H1 (cell line): ENCODE measurements around the gene SOX10. TPM values are rescaled to one million over a fixed set of nuclear protein-coding genes. Genes with fewer than 3 reads are reported as not detected.

ENCODE experiments used
- CTCF ChIA-PET: fragments of 300-600 bp; sonication (Branson Sonifier 250); formaldehyde crosslinking; loops from one replicate; lab custom pipeline; 2021; ENCODE audit not compliant: partially characterized antibody; lab: Charles Lee
- POLR2A ChIA-PET: fragments of 300-600 bp; sonication (Branson Sonifier 250); formaldehyde crosslinking; loops from one replicate; lab custom pipeline; 2021; ENCODE audit warnings: inconsistent platforms; ENCODE audit not compliant: partially characterized antibody; lab: Charles Lee
- DNase-seq, 2 experiments: peaks; one replicate each; pipeline versions ENCODE4 v3.0.0 to v3.0.0-alpha.2; 2010 to 2022; ENCODE audit warnings: low spot score in 2 of 2, low read depth in 1 of 2, mixed read lengths in 1 of 2
- FAIRE-seq: peaks from 2 replicates; lab custom pipeline; 2011; peaks lifted over from hg19 to GRCh38; lab: Jason Lieb, UNC
- H2AFZ ChIP-seq: 2 replicates; pipeline ENCODE4 v1.8.1; 2012; ENCODE audit warnings: low read length, inconsistent platforms
- H2AK5ac ChIP-seq: 2 replicates; pipeline ENCODE4 v1.6.1; 2013; ENCODE audit warnings: low read depth, low read length
- H2BK120ac ChIP-seq: replicated peaks from 2 replicates; pipeline ENCODE3; 2013; ENCODE audit warnings: low read depth, low read length, inconsistent platforms
- H2BK12ac ChIP-seq: 2 replicates; pipeline ENCODE4 v1.6.1; 2013; ENCODE audit warnings: low read depth, low read length
- H2BK15ac ChIP-seq: 2 replicates; pipeline ENCODE4 v1.6.1; 2013; ENCODE audit warnings: low read length
- H2BK20ac ChIP-seq: 2 replicates; pipeline ENCODE4 v1.6.1; 2013; ENCODE audit warnings: low read length
- H2BK5ac ChIP-seq: 2 replicates; pipeline ENCODE4 v1.6.1; 2013; ENCODE audit warnings: low read depth, low read length
- H3K14ac ChIP-seq: 2 replicates; pipeline ENCODE4 v1.6.1; 2013; ENCODE audit warnings: inconsistent platforms; ENCODE audit not compliant: insufficient read length
- H3K18ac ChIP-seq: 2 replicates; pipeline ENCODE4 v1.6.1; 2013; ENCODE audit warnings: low read length; ENCODE audit errors: extremely low read depth
- H3K23ac ChIP-seq: 2 replicates; pipeline ENCODE4 v1.6.1; 2013; ENCODE audit warnings: inconsistent platforms; ENCODE audit not compliant: insufficient read length
- H3K23me2 ChIP-seq: 2 replicates; pipeline ENCODE4 v1.6.1; 2013; ENCODE audit warnings: low read depth, low read length
- H3K27ac ChIP-seq: 2 replicates; pipeline ENCODE4 v1.6.1; 2011; ENCODE audit warnings: low read depth, low read length, inconsistent platforms
- H3K27me3 ChIP-seq, 4 experiments: replicated peaks in 1 of 4; 1 replicate in 1 of 4; 2 replicates in 3 of 4; pipeline versions ENCODE4 v1.6.1 to v1.8.1; 2011 to 2013; ENCODE audit warnings: low read length in 3 of 4, mild to moderate bottlenecking in 3 of 4, inconsistent platforms in 2 of 4, mixed read lengths in 2 of 4, moderate library complexity in 1 of 4; ENCODE audit not compliant: control insufficient read depth in 3 of 4, insufficient read depth in 3 of 4; ENCODE audit errors: extremely low read depth in 1 of 4
- H3K36me3 ChIP-seq, 4 experiments: 2 replicates each; pipeline versions ENCODE4 v1.6.1 to v1.8.1; 2011 to 2013; ENCODE audit warnings: mild to moderate bottlenecking in 4 of 4, low read length in 3 of 4, moderate library complexity in 2 of 4, control low read depth in 1 of 4, inconsistent platforms in 1 of 4; ENCODE audit not compliant: insufficient read depth in 4 of 4, control insufficient read depth in 2 of 4
- H3K4ac ChIP-seq: replicated peaks from 2 replicates; pipeline ENCODE3; 2013; ENCODE audit warnings: low read length, low read depth, mixed read lengths, inconsistent platforms; ENCODE audit not compliant: insufficient read length
- H3K4me1 ChIP-seq, 4 experiments: replicated peaks in 1 of 4; 1 replicate in 1 of 4; 2 replicates in 3 of 4; pipeline versions ENCODE4 v1.6.1 to v1.8.1; 2011 to 2013; ENCODE audit warnings: low read length in 3 of 4, inconsistent platforms in 2 of 4, mixed read lengths in 1 of 4; ENCODE audit not compliant: insufficient read depth in 4 of 4, control insufficient read depth in 3 of 4
- H3K4me2 ChIP-seq, 2 experiments: 2 replicates each; pipeline versions ENCODE4 v1.6.1 to v1.8.1; 2011 to 2013; ENCODE audit warnings: low read depth in 2 of 2, low read length in 2 of 2, control low read depth in 1 of 2, inconsistent platforms in 1 of 2, mild to moderate bottlenecking in 1 of 2; ENCODE audit not compliant: insufficient read depth in 1 of 2
- H3K4me3 ChIP-seq, 4 experiments: fragments of 200-600, 300-600 bp in 1 of 4; sonication (generic), shearing (Covaris generic), sonication (Bioruptor Twin) in 1 of 4; 2 replicates each; pipeline versions ENCODE4 v1.5.1 to v1.8.1; 2011 to 2016; ENCODE audit warnings: low read length in 4 of 4, low read depth in 3 of 4, control low read depth in 2 of 4, inconsistent platforms in 2 of 4, mild to moderate bottlenecking in 2 of 4, mixed read lengths in 1 of 4, moderate library complexity in 1 of 4; ENCODE audit not compliant: insufficient read depth in 2 of 4; ENCODE audit errors: extremely low read depth in 1 of 4
- H3K56ac ChIP-seq: replicated peaks from 2 replicates; pipeline ENCODE3; 2013; ENCODE audit warnings: low read depth, mild to moderate bottlenecking, mixed read lengths, low read length, inconsistent platforms; ENCODE audit not compliant: insufficient read length
- H3K79me1 ChIP-seq: 2 replicates; pipeline ENCODE4 v1.6.1; 2013; ENCODE audit warnings: low read depth, low read length, control low read depth
- H3K79me2 ChIP-seq, 2 experiments: 2 replicates each; pipeline versions ENCODE4 v1.6.1 to v1.8.1; 2012 to 2013; ENCODE audit warnings: low read length in 2 of 2, mild to moderate bottlenecking in 2 of 2, inconsistent platforms in 1 of 2; ENCODE audit not compliant: insufficient read depth in 2 of 2, control insufficient read depth in 1 of 2
- H3K9ac ChIP-seq, 4 experiments: replicated peaks in 1 of 4; 1 replicate in 1 of 4; 2 replicates in 3 of 4; pipeline versions ENCODE4 v1.6.1 to v1.8.1; 2011 to 2013; ENCODE audit warnings: low read depth in 3 of 4, low read length in 3 of 4, control low read depth in 2 of 4, mild to moderate bottlenecking in 2 of 4, moderate library complexity in 2 of 4, inconsistent platforms in 1 of 4; ENCODE audit errors: extremely low read depth in 1 of 4
- H3K9me3 ChIP-seq, 2 experiments: 2 replicates each; pipeline versions ENCODE4 v1.6.1 to v1.8.1; 2012 to 2013; ENCODE audit warnings: mild to moderate bottlenecking in 2 of 2, moderate library complexity in 2 of 2, control low read depth in 1 of 2, inconsistent platforms in 1 of 2, low read depth in 1 of 2, low read length in 1 of 2, mixed read lengths in 1 of 2; ENCODE audit not compliant: insufficient read depth in 2 of 2
- H4K20me1 ChIP-seq, 2 experiments: replicated peaks in 1 of 2; 2 replicates each; pipeline versions ENCODE3 to v1.8.1; 2011 to 2013; ENCODE audit warnings: inconsistent platforms in 2 of 2, low read length in 2 of 2, mild to moderate bottlenecking in 1 of 2; ENCODE audit not compliant: insufficient read depth in 2 of 2, control insufficient read depth in 1 of 2
- H4K5ac ChIP-seq: 2 replicates; pipeline ENCODE4 v1.6.1; 2013; ENCODE audit warnings: low read length, low read depth, mixed read lengths, inconsistent platforms; ENCODE audit not compliant: insufficient read length
- H4K8ac ChIP-seq: 2 replicates; pipeline ENCODE4 v1.8.0; 2013; ENCODE audit warnings: mild to moderate bottlenecking, moderate library complexity, low read length, inconsistent platforms; ENCODE audit not compliant: insufficient read depth; ENCODE audit errors: extremely low read depth
- H4K91ac ChIP-seq: replicated peaks from 2 replicates; pipeline ENCODE3; 2013; ENCODE audit warnings: low read length, mixed read lengths, inconsistent platforms; ENCODE audit not compliant: insufficient read length
- CBX5 ChIP-seq: fragments of 300-800, 300-1000 bp; sonication (generic); IDR thresholded peaks from 2 replicates; pipeline ENCODE4 v1.7.1; 2016; ENCODE audit warnings: antibody characterized with exemption, low read length, low read depth
- CBX8 ChIP-seq: fragments of 300-800, 300-1000 bp; sonication (generic); IDR thresholded peaks from 2 replicates; pipeline ENCODE4 v1.7.1; 2016; ENCODE audit warnings: low read depth, low read length, borderline replicate concordance
- CHD2 ChIP-seq: IDR thresholded peaks from 2 replicates; pipeline ENCODE4 v1.6.1; 2012; ENCODE audit warnings: low read length, improper control_type of control experiment
- GABPA ChIP-seq: IDR thresholded peaks from 2 replicates; pipeline ENCODE4 v1.6.1; 2011; ENCODE audit warnings: mild to moderate bottlenecking, low read length, moderate library complexity, borderline replicate concordance; ENCODE audit not compliant: insufficient read depth
- JUND ChIP-seq: IDR thresholded peaks from 2 replicates; pipeline ENCODE4 v1.6.1; 2011; ENCODE audit warnings: mild to moderate bottlenecking, improper control_type of control experiment, low read length
- MAFK ChIP-seq: IDR thresholded peaks from 2 replicates; pipeline ENCODE4 v1.6.1; 2012; ENCODE audit warnings: low read depth, mild to moderate bottlenecking, improper control_type of control experiment, low read length
- RBBP5 ChIP-seq: IDR thresholded peaks from 2 replicates; pipeline ENCODE4 v1.7.1; 2012; ENCODE audit warnings: low read depth, mild to moderate bottlenecking, inconsistent platforms, low read length, moderate library complexity, borderline replicate concordance
- SIRT6 ChIP-seq: IDR thresholded peaks from one replicate; pipeline ENCODE4 v1.7.1; 2012; ENCODE audit warnings: low read length, inconsistent platforms
- TBP ChIP-seq: IDR thresholded peaks from 2 replicates; pipeline ENCODE4 v1.6.1; 2011; ENCODE audit warnings: low read depth, low read length, improper control_type of control experiment
- TCF12 ChIP-seq: IDR thresholded peaks from 2 replicates; pipeline ENCODE4 v1.6.1; 2011; ENCODE audit warnings: low read depth, mild to moderate bottlenecking, low read length
- WGBS, 2 experiments: shearing (Covaris generic) in 1 of 2; methylation state at CpG; one replicate each; pipeline versions ENCODE4 v1.1.6 to v1.1.7; 2013 to 2015; ENCODE audit warnings: low lambda C conversion rate in 2 of 2, mixed read lengths in 2 of 2, inconsistent platforms in 1 of 2, low coverage in 1 of 2, missing lambda C conversion rate in 1 of 2; ENCODE audit not compliant: insufficient replicate concordance in 2 of 2, insufficient coverage in 1 of 2, insufficient read length in 1 of 2; ENCODE audit errors: extremely low coverage in 1 of 2, missing lambda C conversion rate in 1 of 2; 5-methylcytosine and 5-hydroxymethylcytosine counted together
- polyA plus RNA-seq, 7 experiments: library from polyadenylated mRNA; depleted of rRNA in 3 of 7; stranded (reverse) in 5 of 7; unstranded in 2 of 7; fragments of >200 nt in 5 of 7; fragments of 200-250 nt in 2 of 7; gene quantifications; 1 replicate in 5 of 7; 2 replicates in 1 of 7; 4 replicates in 1 of 7; pipeline versions ENCODE4 v1.2.1 to v1.2.3, GENCODE V29; 2011 to 2013; ENCODE audit warnings: missing spikeins in 2 of 7, mixed read lengths in 2 of 7
- total RNA-seq: library from RNA; stranded (reverse); fragmentation: NEBNext Ultra II Directional; extraction: Animal tissue kit (Norgen Biotek cat#: 25700); gene quantifications from 2 replicates; pipeline ENCODE4 v1.2.1, GENCODE V29; 2021
- TF ChIP-seq, protein P1 (sequence below): IDR thresholded peaks from 2 replicates; pipeline ENCODE4 v1.6.1; 2012; ENCODE audit warnings: inconsistent platforms

Gene SOX10
- total and polyA plus RNA-seq, 2 of the 8 experiments (the other 6 are each of a cell fraction or from before 2014, with no cell fraction given) = 2.7 TPM

DNA sequence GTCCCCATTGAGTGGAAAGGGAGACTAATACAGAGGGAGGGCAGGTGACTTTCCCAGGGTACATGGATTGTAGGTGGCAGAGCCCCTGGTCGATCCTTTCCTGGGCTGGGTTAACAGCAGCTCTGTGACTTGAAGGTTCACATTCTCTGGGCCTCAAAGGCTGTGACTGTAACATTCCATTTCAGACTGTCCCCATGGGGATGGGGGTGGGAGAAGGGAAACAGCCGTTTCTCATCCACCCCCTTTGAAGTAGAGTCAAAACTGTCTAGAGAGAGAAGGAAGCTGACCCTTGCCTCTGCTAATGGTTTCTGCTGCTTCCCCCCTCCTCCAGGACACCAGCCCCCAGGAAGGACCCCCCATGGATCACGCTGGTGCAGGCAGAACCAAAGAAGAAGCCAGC is 59.0 kb downstream of the SOX10 start:
- H3K79me1 ChIP-seq = no peaks in the 10 kb centered on the region
- no peak overlapping the region for H2BK120ac ChIP-seq
- no peak overlapping the region for H2BK15ac ChIP-seq
- no peak overlapping the region for H3K56ac ChIP-seq
- no peak overlapping the region for H2AFZ ChIP-seq
- 90% methylated on average over 2 of the region's 3 CpGs; no CpG with 5 or more reads in 1 of the 2 experiments for WGBS, 2 experiments
- H3K23ac ChIP-seq = no peak overlapping the region
- H3K4me3 ChIP-seq = no peak overlapping the region
- ChIA-PET CTCF (interaction anchor here (1.1 to 1.5 kb wide), 3 partner anchors 8 to 37 kb away, joined by 3 to 5 read pairs (median 5); no protein-coding TSS in a partner anchor), POLR2A (interaction anchor here (1.1 to 2.6 kb wide), 2 partner anchors 9 to 19 kb away, joined by 3 to 8 read pairs; partner anchors contain the start of gene MICALL1)
- no peak overlapping the region for H3K4me2 ChIP-seq
- H3K18ac ChIP-seq = no peak overlapping the region
- H2AK5ac ChIP-seq = no peak overlapping the region
- no peak overlapping the region for H3K4ac ChIP-seq
- no peak overlapping the region for H2BK20ac ChIP-seq
- no peak overlapping the region for H4K91ac ChIP-seq
- H3K14ac ChIP-seq = no peak overlapping the region
- no peaks in the 10 kb centered on the region for H3K23me2 ChIP-seq
- DNase-seq (no peak), FAIRE-seq (no peak)
- no peaks in the 10 kb centered on the region for H3K27me3 ChIP-seq
- H3K9me3 ChIP-seq = no peaks in the 10 kb centered on the region
- no peak overlapping the region for H3K27ac ChIP-seq
- no peak overlapping the region for H4K5ac ChIP-seq
- peaks cover 3 to 13% (median 8%) of the 10 kb centered on the region in 4 experiments; a peak in 6 of 8 replicates for H3K36me3 ChIP-seq
- no peaks in the 10 kb centered on the region for H3K4me1 ChIP-seq
- no peak overlapping the region for H2BK12ac ChIP-seq
- no peak overlapping the region for H4K8ac ChIP-seq
- H3K79me2 ChIP-seq = no peaks in the 10 kb centered on the region
- no peak overlapping the region for H3K9ac ChIP-seq
- H2BK5ac ChIP-seq = no peak overlapping the region
- H4K20me1 ChIP-seq = peaks cover 0 to 1% of the 10 kb centered on the region in 2 experiments
- TF ChIP-seq CBX5 (no peak), TBP (no peak), GABPA (no peak), TCF12 (no peak), CHD2 (no peak), SIRT6 (no peak), MAFK (no peak), CBX8 (no peak), RBBP5 (no peak), JUND (no peak)
- TF ChIP-seq, protein P1, sequence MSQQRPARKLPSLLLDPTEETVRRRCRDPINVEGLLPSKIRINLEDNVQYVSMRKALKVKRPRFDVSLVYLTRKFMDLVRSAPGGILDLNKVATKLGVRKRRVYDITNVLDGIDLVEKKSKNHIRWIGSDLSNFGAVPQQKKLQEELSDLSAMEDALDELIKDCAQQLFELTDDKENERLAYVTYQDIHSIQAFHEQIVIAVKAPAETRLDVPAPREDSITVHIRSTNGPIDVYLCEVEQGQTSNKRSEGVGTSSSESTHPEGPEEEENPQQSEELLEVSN = no peak
